SK-N-SH (cell line): ENCODE measurements around the gene SIDT2. TPM values are rescaled to one million over a fixed set of nuclear protein-coding genes. Genes with fewer than 3 reads are reported as not detected.
A peak's percentile ranks its signal among the peaks of the same experiment; 100 is the strongest.
"Not testable (repeated sequence)": the region's sequence is repeated elsewhere in the genome, so short reads cannot be mapped to it uniquely, and the experiment has no call there.

ENCODE experiments used
- CTCF ChIA-PET: fragments of 300-600, 350-600 bp; formaldehyde crosslinking; extraction: SDS; loops from one replicate; lab custom pipeline; 2021; lab: Yijun Ruan, JAX
- POLR2A ChIA-PET: fragments of 350-600 bp; sonication (Branson Sonifier 250); formaldehyde crosslinking; extraction: SDS; loops from one replicate; lab custom pipeline; 2020; ENCODE audit warnings: antibody characterized with exemption, inconsistent platforms; lab: Yijun Ruan, JAX
- DNase-seq: peaks from one replicate; pipeline ENCODE4 v3.0.0; 2012
- H2AFZ ChIP-seq: fragments of 200-600 bp; sonication (generic); 2 replicates; pipeline ENCODE4 v1.8.1; 2016; ENCODE audit warnings: antibody characterized with exemption, mild to moderate bottlenecking, low read depth
- H3F3A ChIP-seq: fragments of 200-600 bp; sonication (generic); replicated peaks from 2 replicates; pipeline ENCODE3; 2016; ENCODE audit warnings: antibody characterized with exemption, mild to moderate bottlenecking; ENCODE audit not compliant: insufficient read depth
- H3K27ac ChIP-seq, 2 experiments: fragments of 200-500 bp in 1 of 2; fragments of 200-600 bp in 1 of 2; sonication (Bioruptor generic) in 1 of 2; sonication (generic), shearing (Covaris generic) in 1 of 2; 2 replicates each; pipeline versions ENCODE4 v1.5.1 to v1.6.1; 2014 to 2016; ENCODE audit warnings: low read depth in 2 of 2, inconsistent platforms in 1 of 2, low read length in 1 of 2, mild to moderate bottlenecking in 1 of 2, mixed read lengths in 1 of 2
- H3K27me3 ChIP-seq: fragments of 200-600 bp; sonication (generic), shearing (Covaris generic); 2 replicates; pipeline ENCODE4 v1.6.1; 2016; ENCODE audit warnings: mixed run types; ENCODE audit not compliant: insufficient read depth
- H3K36me3 ChIP-seq, 2 experiments: fragments of 200-500 bp in 1 of 2; fragments of 200-600 bp in 1 of 2; sonication (Bioruptor generic) in 1 of 2; sonication (generic) in 1 of 2; replicated peaks in 1 of 2; 2 replicates each; pipeline versions ENCODE3 to v1.5.1; 2014 to 2016; ENCODE audit warnings: low read length in 1 of 2, mild to moderate bottlenecking in 1 of 2; ENCODE audit not compliant: insufficient read depth in 2 of 2, control insufficient read depth in 1 of 2
- H3K4me1 ChIP-seq, 2 experiments: fragments of 200-500 bp in 1 of 2; fragments of 200-600 bp in 1 of 2; sonication (Bioruptor generic) in 1 of 2; sonication (generic), shearing (Covaris generic) in 1 of 2; 2 replicates each; pipeline versions ENCODE4 v1.5.1 to v1.6.1; 2014 to 2016; ENCODE audit warnings: low read depth in 1 of 2, low read length in 1 of 2, mixed run types in 1 of 2; ENCODE audit not compliant: insufficient read depth in 2 of 2, control insufficient read depth in 1 of 2
- H3K4me2 ChIP-seq: fragments of 200-600 bp; sonication (generic), shearing (Covaris generic); 2 replicates; pipeline ENCODE4 v1.6.1; 2017; ENCODE audit warnings: mixed run types
- H3K4me3 ChIP-seq, 2 experiments: fragments of 200-500 bp in 1 of 2; fragments of 200-600 bp in 1 of 2; sonication (Bioruptor generic) in 1 of 2; sonication (generic), shearing (Covaris generic) in 1 of 2; 2 replicates each; pipeline versions ENCODE4 v1.5.1 to v1.8.1; 2014 to 2016; ENCODE audit warnings: low read depth in 2 of 2, inconsistent platforms in 1 of 2, low read length in 1 of 2, mild to moderate bottlenecking in 1 of 2, mixed read lengths in 1 of 2, moderate library complexity in 1 of 2
- H3K79me2 ChIP-seq: fragments of 200-600 bp; sonication (generic); 2 replicates; pipeline ENCODE4 v1.8.1; 2017; ENCODE audit warnings: mild to moderate bottlenecking; ENCODE audit not compliant: insufficient read depth
- H3K9ac ChIP-seq: fragments of 200-600 bp; sonication (generic); 2 replicates; pipeline ENCODE4 v1.6.1; 2017; ENCODE audit warnings: mixed run types
- H3K9me2 ChIP-seq: fragments of 200-600 bp; sonication (generic); 2 replicates; pipeline ENCODE4 v1.6.1; 2017; ENCODE audit warnings: mixed run types
- H3K9me3 ChIP-seq: fragments of 200-600 bp; sonication (generic); 2 replicates; pipeline ENCODE4 v1.6.1; 2017; ENCODE audit warnings: mixed run types, mild to moderate bottlenecking, moderate library complexity
- H4K20me1 ChIP-seq: fragments of 200-600 bp; sonication (generic); 2 replicates; pipeline ENCODE4 v1.6.1; 2017; ENCODE audit warnings: mild to moderate bottlenecking, mixed run types; ENCODE audit not compliant: insufficient read depth
- ELF1 ChIP-seq: IDR thresholded peaks from 2 replicates; pipeline ENCODE4 v1.4.0; 2012
- EZH2phosphoT487 ChIP-seq: fragments of 200-600 bp; sonication (generic); IDR thresholded peaks from 2 replicates; pipeline ENCODE4 v1.6.1; 2017; ENCODE audit warnings: low read depth, mixed run types, mild to moderate bottlenecking, antibody characterized with exemption, moderate library complexity, borderline replicate concordance
- GABPA ChIP-seq: IDR thresholded peaks from 2 replicates; pipeline ENCODE4 v1.4.0; 2012; ENCODE audit warnings: low read depth, mild to moderate bottlenecking
- NFIC ChIP-seq: IDR thresholded peaks from 2 replicates; pipeline ENCODE4 v1.4.0; 2012; ENCODE audit warnings: borderline replicate concordance
- RAD21 ChIP-seq: IDR thresholded peaks from 2 replicates; pipeline ENCODE4 v1.6.1; 2012; ENCODE audit warnings: mild to moderate bottlenecking, low read length
- RFX5 ChIP-seq: IDR thresholded peaks from 2 replicates; pipeline ENCODE4 v1.6.1; 2012; ENCODE audit warnings: mild to moderate bottlenecking, improper control_type of control experiment, low read length
- RXRA ChIP-seq: IDR thresholded peaks from 2 replicates; pipeline ENCODE4 v1.4.0; 2012; ENCODE audit warnings: low read depth, mild to moderate bottlenecking, borderline replicate concordance
- SIN3A ChIP-seq: IDR thresholded peaks from 2 replicates; pipeline ENCODE4 v1.6.1; 2012; ENCODE audit warnings: low read depth, mild to moderate bottlenecking, low read length, moderate library complexity, borderline replicate concordance
- SMC3 ChIP-seq: IDR thresholded peaks from 2 replicates; pipeline ENCODE4 v1.6.1; 2012; ENCODE audit warnings: low read depth, low read length, improper control_type of control experiment
- TCF12 ChIP-seq: IDR thresholded peaks from 2 replicates; pipeline ENCODE4 v1.4.0; 2012
- TEAD4 ChIP-seq: IDR thresholded peaks from 2 replicates; pipeline ENCODE4 v1.4.0; 2012; ENCODE audit warnings: mild to moderate bottlenecking, borderline replicate concordance; ENCODE audit not compliant: insufficient read depth
- WGBS: methylation state at CpG from one replicate; pipeline ENCODE4 v1.1.6; 2017; ENCODE audit warnings: low lambda C conversion rate; 5-methylcytosine and 5-hydroxymethylcytosine counted together
- polyA plus RNA-seq, 3 experiments: library from polyadenylated mRNA; depleted of rRNA; stranded (reverse); fragments of >200 nt; gene quantifications; 2 replicates each; pipeline ENCODE4 v1.2.3, GENCODE V29; 2012
- TF ChIP-seq, protein P1 (sequence below): fragments of 150-350 bp; IDR thresholded peaks from 2 replicates; pipeline ENCODE4 v1.6.1; 2016; ENCODE audit warnings: mild to moderate bottlenecking, low read depth, low read length
- TF ChIP-seq, protein P2 (sequence below): fragments of 150-350 bp; IDR thresholded peaks from 2 replicates; pipeline ENCODE4 v1.6.1; 2017; ENCODE audit warnings: antibody characterized with exemption, low read length, low read depth, borderline replicate concordance
- TF ChIP-seq, protein P3 (sequence below): IDR thresholded peaks from 2 replicates; pipeline ENCODE4 v1.4.0; 2012; ENCODE audit warnings: low read depth

The SIDT2 gene
- polyA plus RNA-seq, 1 of the 3 experiments (the other 2 are of a cell fraction), result 17.5 TPM

GRCh38 chr11:117134431-117134830 lies 44.1 kb upstream of the SIDT2 start (continued):
- TF ChIP-seq RFX5 (no peak), RXRA (no peak), RAD21 (no peak), SMC3 (no peak), GABPA (no peak)
- TF ChIP-seq, all 33 proteins: peak for 0

- WGBS, result 78% methylated on average over 1 of the region's 4 CpGs
- H3K4me1 ChIP-seq, H3K4me2 ChIP-seq, POLR2A ChIA-PET, H3K9me3 ChIP-seq, H3K9ac ChIP-seq, DNase-seq, CTCF ChIA-PET, H2AFZ ChIP-seq, H3K36me3 ChIP-seq, H3K27ac ChIP-seq, H4K20me1 ChIP-seq, H3K27me3 ChIP-seq, H3K79me2 ChIP-seq, H3K9me2 ChIP-seq, H3F3A ChIP-seq, H3K4me3 ChIP-seq: not testable (repeated sequence)
Observed at GRCh38 chr11:117134979-117135378, 43.6 kb upstream of the SIDT2 start.

DNA sequence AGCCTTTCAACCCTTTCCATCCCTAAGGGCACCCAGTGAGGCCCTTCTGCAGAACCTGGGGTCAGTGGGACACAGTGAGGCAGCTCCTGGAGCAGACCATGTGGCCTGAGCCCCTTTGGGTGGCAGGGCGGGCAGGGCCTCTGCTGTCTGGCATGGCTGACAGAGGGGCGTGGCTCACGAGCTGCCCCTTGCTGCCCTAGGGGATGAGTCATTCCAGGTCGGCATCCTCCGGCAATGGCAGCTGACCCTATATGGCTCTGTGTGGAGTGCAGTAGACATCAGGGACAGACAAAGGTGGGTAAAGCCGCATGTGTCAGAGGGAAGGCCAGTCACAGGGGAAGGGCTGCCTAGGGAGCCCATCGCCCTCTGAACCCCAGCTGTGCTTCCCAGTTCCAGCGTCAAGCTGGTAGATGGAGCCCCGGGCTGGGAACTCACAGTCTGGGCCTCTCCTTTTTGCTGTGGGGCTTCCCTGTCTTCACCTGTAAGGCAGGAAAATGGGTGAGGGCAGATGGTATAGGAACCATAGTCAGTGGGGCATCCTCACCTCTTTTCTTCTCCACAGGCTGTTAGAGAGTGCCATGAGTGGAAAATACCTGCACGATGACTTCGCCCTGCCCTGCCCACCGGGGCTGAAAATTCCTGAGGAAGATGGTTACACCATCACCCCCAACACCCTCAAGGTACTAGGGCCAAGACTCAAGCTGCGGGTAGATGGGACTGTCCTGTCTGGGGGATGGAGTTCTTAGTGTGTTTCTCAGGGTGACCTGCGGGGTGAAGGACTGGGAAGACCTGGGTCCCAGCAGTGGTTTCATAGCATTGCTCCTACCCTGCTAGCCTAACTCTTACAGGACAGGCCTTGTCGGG lies 41.1 kb upstream of the SIDT2 start:
- H3K27me3 ChIP-seq, H3K4me3 ChIP-seq, H3K9me2 ChIP-seq, POLR2A ChIA-PET, H3K9ac ChIP-seq, H2AFZ ChIP-seq, CTCF ChIA-PET, H3K9me3 ChIP-seq, H3K4me2 ChIP-seq, DNase-seq, H4K20me1 ChIP-seq, H3K79me2 ChIP-seq, H3F3A ChIP-seq, H3K4me1 ChIP-seq, H3K36me3 ChIP-seq, H3K27ac ChIP-seq: not testable (repeated sequence)
- no CpG with 5 or more reads among the region's 15 CpGs for WGBS

- Histone ChIP-seq H3K79me2 (peaks cover 41% of the 10 kb centered on the region), H3K4me3 (peak overlapping the region; percentile 76 to 84), H4K20me1 (peaks cover 38% of the 10 kb centered on the region), H3K9ac (peak overlapping the region; percentile 89), H3K27me3 (no peaks in the 10 kb centered on the region), H3K9me2 (no peaks in the 10 kb centered on the region), H3F3A (peaks cover 18% of the 10 kb centered on the region), H2AFZ (peak overlapping the region; percentile 93), H3K9me3 (no peaks in the 10 kb centered on the region), H3K27ac (peak overlapping the region; percentile 82 to 88), H3K4me1 (peaks cover 0 to 8% of the 10 kb centered on the region in 2 experiments; a peak in 3 of 4 replicates), H3K4me2 (peak overlapping the region; percentile 92)
- 16% methylated on average over 5 of the region's 5 CpGs for WGBS
- ChIA-PET POLR2A (interaction anchor here (0.6 to 2.2 kb wide), 6 partner anchors 23 to 360 kb away, joined by 3 to 9 read pairs (median 4); partner anchors contain the start of genes SIK3 and ZPR1), CTCF (interaction anchor here (1.0 to 2.6 kb wide), 5 partner anchors 29 to 355 kb away, joined by 3 to 8 read pairs (median 4); partner anchors contain the start of genes APOA5, PCSK7 and ZPR1)
- DNase-seq, result peak; percentile 59
- no peak for TF ChIP-seq SMC3
- TF ChIP-seq EZH2phosphoT487, result no peak
- TF ChIP-seq TCF12, result no peak
- TF ChIP-seq TEAD4, result no peak
- no peak for TF ChIP-seq SIN3A
- no peak for TF ChIP-seq NFIC
- no peak for TF ChIP-seq ELF1
- no peak for TF ChIP-seq RFX5
- TF ChIP-seq, protein P1, sequence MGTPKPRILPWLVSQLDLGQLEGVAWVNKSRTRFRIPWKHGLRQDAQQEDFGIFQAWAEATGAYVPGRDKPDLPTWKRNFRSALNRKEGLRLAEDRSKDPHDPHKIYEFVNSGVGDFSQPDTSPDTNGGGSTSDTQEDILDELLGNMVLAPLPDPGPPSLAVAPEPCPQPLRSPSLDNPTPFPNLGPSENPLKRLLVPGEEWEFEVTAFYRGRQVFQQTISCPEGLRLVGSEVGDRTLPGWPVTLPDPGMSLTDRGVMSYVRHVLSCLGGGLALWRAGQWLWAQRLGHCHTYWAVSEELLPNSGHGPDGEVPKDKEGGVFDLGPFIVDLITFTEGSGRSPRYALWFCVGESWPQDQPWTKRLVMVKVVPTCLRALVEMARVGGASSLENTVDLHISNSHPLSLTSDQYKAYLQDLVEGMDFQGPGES, result no peak
- TF ChIP-seq RAD21, result no peak
- TF ChIP-seq, protein P2, sequence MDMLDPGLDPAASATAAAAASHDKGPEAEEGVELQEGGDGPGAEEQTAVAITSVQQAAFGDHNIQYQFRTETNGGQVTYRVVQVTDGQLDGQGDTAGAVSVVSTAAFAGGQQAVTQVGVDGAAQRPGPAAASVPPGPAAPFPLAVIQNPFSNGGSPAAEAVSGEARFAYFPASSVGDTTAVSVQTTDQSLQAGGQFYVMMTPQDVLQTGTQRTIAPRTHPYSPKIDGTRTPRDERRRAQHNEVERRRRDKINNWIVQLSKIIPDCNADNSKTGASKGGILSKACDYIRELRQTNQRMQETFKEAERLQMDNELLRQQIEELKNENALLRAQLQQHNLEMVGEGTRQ, result no peak
- TF ChIP-seq, protein P3, sequence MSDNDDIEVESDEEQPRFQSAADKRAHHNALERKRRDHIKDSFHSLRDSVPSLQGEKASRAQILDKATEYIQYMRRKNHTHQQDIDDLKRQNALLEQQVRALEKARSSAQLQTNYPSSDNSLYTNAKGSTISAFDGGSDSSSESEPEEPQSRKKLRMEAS, result no peak
- TF ChIP-seq, all 33 proteins: peak for 0
- peaks cover 6 to 31% of the 10 kb centered on the region in 2 experiments for H3K36me3 ChIP-seq
Observed at GRCh38 chr11:117143390-117143789, 35.2 kb upstream of the SIDT2 start.
